Ascending aorta (tissue), 2 donors: ENCODE data around the gene EME2. TPM values are rescaled to one million over a fixed set of nuclear protein-coding genes. Genes with fewer than 3 reads are reported as not detected.

ENCODE experiments used
- DNase-seq, 2 donors: peaks; one replicate each; pipeline ENCODE4 v3.0.0-alpha.2; 2019; ENCODE audit warnings: low spot score in 2 of 2
- H3K27ac ChIP-seq, 2 donors: fragments of 200-600 bp; sonication (generic); one replicate each; pipeline ENCODE4 v1.5.1; 2016 to 2017; ENCODE audit warnings: mild to moderate bottlenecking in 1 of 2
- H3K27me3 ChIP-seq: fragments of 200-600 bp; sonication (generic); one replicate; pipeline ENCODE4 v1.5.1; 2017
- H3K36me3 ChIP-seq, 2 donors: fragments of 200-600 bp; sonication (generic); one replicate each; pipeline ENCODE4 v1.5.1; 2016
- H3K4me1 ChIP-seq, 2 donors: fragments of 200-600 bp; sonication (generic); one replicate each; pipeline ENCODE4 v1.5.1; 2016 to 2017; ENCODE audit warnings: mild to moderate bottlenecking in 1 of 2
- H3K4me3 ChIP-seq, 2 donors: fragments of 200-600 bp; sonication (generic); one replicate each; pipeline ENCODE4 v1.5.1; 2016 to 2017; ENCODE audit warnings: mild to moderate bottlenecking in 1 of 2
- H3K9me3 ChIP-seq, 2 donors: fragments of 200-600 bp; sonication (generic); one replicate each; pipeline ENCODE4 v1.5.1; 2016
- intact Hi-C: fragments of 100-400 bp; cut with DNase I; formaldehyde crosslinking; loops from one replicate; pipeline ENCODE4 v1.15.1; 2023
- total RNA-seq: library from RNA; depleted of rRNA; stranded (reverse); fragments of >200 nt; gene quantifications from one replicate; pipeline ENCODE4 v1.1.0, GENCODE V29; 2016
- TF ChIP-seq, protein P1 (sequence below), 3 experiments: fragments of 200-600 bp in 2 of 3; fragments of 450-650 bp in 1 of 3; sonication (generic) in 2 of 3; IDR thresholded peaks; one replicate each; pipeline ENCODE4 v1.5.1; 2016 to 2019; ENCODE audit warnings: antibody characterized with exemption in 3 of 3, mild to moderate bottlenecking in 1 of 3, moderate library complexity in 1 of 3

EME2 gene
- total RNA-seq, 1 donor from 2014 or later: 25.3 TPM

DNA sequence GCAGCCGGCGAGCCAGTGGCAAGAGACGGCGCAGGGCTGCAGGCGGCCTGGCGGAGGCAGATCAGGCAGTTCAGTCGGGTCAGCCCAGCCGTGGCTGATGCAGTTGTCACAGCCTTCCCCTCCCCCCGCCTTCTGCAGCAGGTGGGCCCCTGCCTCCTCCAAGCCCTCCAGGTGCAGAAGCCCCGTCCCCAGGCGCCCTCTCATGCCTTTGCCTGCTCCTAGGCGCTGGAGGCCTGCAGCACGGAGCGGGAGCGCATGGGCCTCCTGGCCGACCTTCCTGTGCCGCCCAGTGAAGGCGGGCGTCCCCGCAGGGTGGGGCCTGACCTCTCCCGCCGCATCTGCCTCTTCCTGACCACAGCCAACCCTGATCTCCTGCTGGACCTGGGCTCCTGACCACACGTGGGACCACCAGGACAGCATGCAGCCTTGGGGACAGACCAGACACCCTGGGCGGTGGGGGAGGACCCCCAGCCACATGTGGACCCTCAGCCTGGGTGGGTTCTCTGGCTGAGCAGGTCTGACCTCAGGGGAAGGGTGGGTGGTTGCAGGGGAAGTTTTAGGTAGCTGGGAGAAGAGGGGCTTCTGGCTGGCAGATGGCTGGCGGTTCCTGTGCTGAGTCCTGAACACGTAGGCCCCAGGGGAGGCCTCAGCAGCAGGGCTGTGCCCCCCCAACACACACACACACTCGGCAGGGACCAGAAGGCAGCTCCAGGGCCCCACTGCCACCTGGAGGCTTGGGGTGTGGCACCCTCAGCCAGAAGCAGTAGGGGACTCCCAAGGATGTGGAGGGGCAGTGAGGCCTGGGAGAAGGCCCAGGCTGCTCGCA lies 3.4 kb downstream of the EME2 start:
- Histone ChIP-seq H3K36me3 (peaks cover 43 to 52% of the 10 kb centered on the region in 2 donors), H3K4me3 (no peak overlapping the region), H3K27ac (no peak overlapping the region), H3K4me1 (peaks cover 19 to 23% of the 10 kb centered on the region in 2 donors), H3K27me3 (no peaks in the 10 kb centered on the region), H3K9me3 (no peaks in the 10 kb centered on the region)
- DNase-seq: no peak
- TF ChIP-seq, protein P1, sequence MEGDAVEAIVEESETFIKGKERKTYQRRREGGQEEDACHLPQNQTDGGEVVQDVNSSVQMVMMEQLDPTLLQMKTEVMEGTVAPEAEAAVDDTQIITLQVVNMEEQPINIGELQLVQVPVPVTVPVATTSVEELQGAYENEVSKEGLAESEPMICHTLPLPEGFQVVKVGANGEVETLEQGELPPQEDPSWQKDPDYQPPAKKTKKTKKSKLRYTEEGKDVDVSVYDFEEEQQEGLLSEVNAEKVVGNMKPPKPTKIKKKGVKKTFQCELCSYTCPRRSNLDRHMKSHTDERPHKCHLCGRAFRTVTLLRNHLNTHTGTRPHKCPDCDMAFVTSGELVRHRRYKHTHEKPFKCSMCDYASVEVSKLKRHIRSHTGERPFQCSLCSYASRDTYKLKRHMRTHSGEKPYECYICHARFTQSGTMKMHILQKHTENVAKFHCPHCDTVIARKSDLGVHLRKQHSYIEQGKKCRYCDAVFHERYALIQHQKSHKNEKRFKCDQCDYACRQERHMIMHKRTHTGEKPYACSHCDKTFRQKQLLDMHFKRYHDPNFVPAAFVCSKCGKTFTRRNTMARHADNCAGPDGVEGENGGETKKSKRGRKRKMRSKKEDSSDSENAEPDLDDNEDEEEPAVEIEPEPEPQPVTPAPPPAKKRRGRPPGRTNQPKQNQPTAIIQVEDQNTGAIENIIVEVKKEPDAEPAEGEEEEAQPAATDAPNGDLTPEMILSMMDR (IDR thresholded peaks at IDR 0.05): no peak
- intact Hi-C loops: no loop called here

DNA sequence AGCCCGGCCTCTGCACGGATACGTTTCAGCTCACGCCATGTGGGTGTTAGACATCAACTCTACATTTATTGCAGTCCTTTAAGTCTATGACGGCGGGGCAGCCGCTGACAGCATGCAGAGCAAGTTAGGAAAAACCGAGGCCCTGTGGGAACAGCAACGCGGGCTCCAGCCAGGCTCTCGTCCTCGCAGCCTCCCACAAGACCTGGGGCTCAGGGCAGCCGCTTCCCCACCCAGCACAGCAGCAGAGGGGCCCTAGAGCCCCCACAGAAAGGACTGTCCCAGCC lies 4.0 kb downstream of the EME2 start:
- TF ChIP-seq, protein P1 (IDR thresholded peaks at IDR 0.05): no peak
- Histone ChIP-seq H3K27ac (no peak overlapping the region), H3K36me3 (peaks cover 45 to 52% of the 10 kb centered on the region in 2 donors), H3K4me1 (peaks cover 25 to 29% of the 10 kb centered on the region in 2 donors), H3K9me3 (no peaks in the 10 kb centered on the region), H3K4me3 (no peak overlapping the region), H3K27me3 (no peaks in the 10 kb centered on the region)
- intact Hi-C loops: no loop called here
- DNase-seq: no peak

DNA sequence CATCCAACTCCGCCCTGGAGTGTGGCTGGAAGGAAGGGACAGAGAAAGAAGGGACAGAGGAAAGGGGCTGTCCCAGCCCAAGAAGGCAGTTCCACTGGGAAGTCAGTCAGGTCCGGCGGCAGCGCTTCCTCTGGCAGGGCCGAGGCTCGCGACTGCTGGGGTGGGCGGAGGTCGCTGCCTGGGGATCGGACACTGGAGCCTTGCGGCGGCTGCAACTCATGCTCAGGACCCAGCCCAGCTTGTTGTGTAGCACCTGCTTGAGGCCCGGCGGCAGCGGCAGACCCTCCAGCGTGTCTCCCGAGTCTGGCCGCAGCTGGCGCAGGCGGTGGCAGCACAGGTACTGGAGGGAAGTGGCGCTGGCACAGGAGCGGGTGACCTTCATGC lies 4.4 kb downstream of the EME2 start:
- intact Hi-C loops: no loop called here
- H3K4me3 ChIP-seq: no peak overlapping the region
- H3K36me3 ChIP-seq: peaks cover 45 to 52% of the 10 kb centered on the region in 2 donors
- no peak overlapping the region for H3K27ac ChIP-seq
- H3K4me1 ChIP-seq: peaks cover 22 to 29% of the 10 kb centered on the region in 2 donors
- H3K9me3 ChIP-seq: no peaks in the 10 kb centered on the region
- TF ChIP-seq, protein P1 (IDR thresholded peaks at IDR 0.05): no peak
- no peak for DNase-seq
- no peaks in the 10 kb centered on the region for H3K27me3 ChIP-seq

DNA sequence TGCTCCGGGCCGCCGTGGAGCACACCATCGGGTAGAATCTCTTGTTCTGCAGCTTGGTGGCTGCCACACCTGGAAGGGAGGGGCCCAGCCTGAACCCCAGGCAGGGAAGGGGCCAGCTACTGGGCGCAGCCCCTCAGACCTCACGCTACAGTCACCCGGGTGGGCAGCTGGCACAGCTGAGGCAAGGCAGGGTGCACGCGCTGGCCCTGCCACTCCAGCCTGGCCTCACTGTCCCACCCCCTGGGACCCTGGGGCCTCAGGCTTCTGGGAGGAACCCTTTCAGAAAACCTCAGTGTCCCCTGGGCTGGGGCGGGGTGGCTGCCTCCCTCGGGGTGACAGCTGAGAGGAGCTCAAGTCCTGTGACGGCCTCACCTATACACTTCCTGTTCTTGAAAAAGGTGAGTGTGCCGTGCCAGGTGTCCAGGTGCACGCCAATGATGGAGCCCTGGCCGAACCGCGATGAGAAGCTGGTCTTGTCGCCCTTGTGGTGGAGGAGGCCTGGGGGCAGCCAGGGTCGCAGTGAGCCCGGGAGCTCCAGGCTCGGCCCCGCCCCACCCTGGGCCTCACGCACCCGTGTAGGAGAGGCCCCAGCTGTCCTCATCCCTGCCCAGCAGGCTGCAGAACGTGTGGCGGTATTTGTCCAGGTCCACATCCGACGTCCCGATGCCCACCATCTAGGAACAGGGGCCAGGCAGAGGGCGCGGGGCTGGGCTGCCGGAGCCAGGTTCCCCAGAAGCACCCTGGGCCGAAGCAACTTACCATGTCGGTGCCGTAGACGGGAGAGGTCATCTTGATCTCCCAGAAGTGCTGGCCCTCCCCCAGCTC lies 5.0 kb downstream of the EME2 start:
- no peak for DNase-seq
- intact Hi-C loops: no loop called here
- H3K36me3 ChIP-seq: peaks cover 45 to 52% of the 10 kb centered on the region in 2 donors

More for the DNA sequence above, 5.0 kb downstream of the EME2 start:
- Histone ChIP-seq H3K9me3 (no peaks in the 10 kb centered on the region), H3K4me3 (no peak overlapping the region), H3K27ac (no peak overlapping the region), H3K27me3 (no peaks in the 10 kb centered on the region), H3K4me1 (peaks cover 18 to 23% of the 10 kb centered on the region in 2 donors)
- TF ChIP-seq, protein P1 (IDR thresholded peaks at IDR 0.05): no peak
